ENCODE results near the gene AP3D1.

Gene AP3D1

GRCh38 chr19:2115324-2115723 is 36.0 kb downstream of the AP3D1 start:
- Histone ChIP-seq H4K20me1 (ENCODE audit: insufficient read depth, low read length) (no peaks in the 10 kb centered on the region), H3K36me3 (replicated peaks; ENCODE audit: low read depth, low read length) (peaks cover 74% of the 10 kb centered on the region)

GRCh38 chr19:2114821-2115220 is 36.5 kb downstream of the AP3D1 start:
- Histone ChIP-seq H3K4me3 (ENCODE audit: low read length) (no peak overlapping the region), H3K36me3 (replicated peaks; ENCODE audit: low read depth, low read length) (peaks cover 73% of the 10 kb centered on the region), H3K9ac (ENCODE audit: low read length) (no peak overlapping the region), H3K79me2 (ENCODE audit: low read length) (no peaks in the 10 kb centered on the region), H3K27ac (ENCODE audit: low read length) (no peak overlapping the region), H3K4me2 (ENCODE audit: low read length) (no peak overlapping the region), H2AFZ (ENCODE audit: low read depth, low read length) (no peak overlapping the region), H3K9me3 (ENCODE audit: insufficient read depth, low read length) (no peaks in the 10 kb centered on the region), H3K4me1 (ENCODE audit: low read length) (no peaks in the 10 kb centered on the region), H3K27me3 (ENCODE audit: low read depth, low read length) (no peaks in the 10 kb centered on the region), H4K20me1 (ENCODE audit: insufficient read depth, low read length) (no peaks in the 10 kb centered on the region)
- TF ChIP-seq EZH2phosphoT487 (IDR thresholded peaks at IDR 0.05; ENCODE audit: low read depth) (no peak), CTCF (IDR thresholded peaks at IDR 0.05; ENCODE audit: low read depth, low read length) (no peak)

More at GRCh38 chr19:2115324-2115723, 36.0 kb downstream of the AP3D1 start:
- no peak for TF ChIP-seq CTCF (IDR thresholded peaks at IDR 0.05; ENCODE audit: low read depth, low read length)
- no peak for TF ChIP-seq EZH2phosphoT487 (IDR thresholded peaks at IDR 0.05; ENCODE audit: low read depth)
- no peak overlapping the region for H2AFZ ChIP-seq (ENCODE audit: low read depth, low read length)
- no peak overlapping the region for H3K4me3 ChIP-seq (ENCODE audit: low read length)
- no peaks in the 10 kb centered on the region for H3K4me1 ChIP-seq (ENCODE audit: low read length)
- H3K9ac ChIP-seq (ENCODE audit: low read length), result no peak overlapping the region
- no peak overlapping the region for H3K27ac ChIP-seq (ENCODE audit: low read length)
- H3K79me2 ChIP-seq (ENCODE audit: low read length), result no peaks in the 10 kb centered on the region
- H3K9me3 ChIP-seq (ENCODE audit: insufficient read depth, low read length), result no peaks in the 10 kb centered on the region
- no peak overlapping the region for H3K4me2 ChIP-seq (ENCODE audit: low read length)
- H3K27me3 ChIP-seq (ENCODE audit: low read depth, low read length), result no peaks in the 10 kb centered on the region

GRCh38 chr19:2114218-2114617 is 37.1 kb downstream of the AP3D1 start:
- no peak for TF ChIP-seq CTCF (IDR thresholded peaks at IDR 0.05; ENCODE audit: low read depth, low read length)
- no peak for TF ChIP-seq EZH2phosphoT487 (IDR thresholded peaks at IDR 0.05; ENCODE audit: low read depth)
- Histone ChIP-seq H3K36me3 (replicated peaks; ENCODE audit: low read depth, low read length) (peaks cover 77% of the 10 kb centered on the region), H3K27me3 (ENCODE audit: low read depth, low read length) (no peaks in the 10 kb centered on the region), H3K4me1 (ENCODE audit: low read length) (no peaks in the 10 kb centered on the region), H3K9ac (ENCODE audit: low read length) (no peak overlapping the region), H4K20me1 (ENCODE audit: insufficient read depth, low read length) (no peaks in the 10 kb centered on the region), H3K9me3 (ENCODE audit: insufficient read depth, low read length) (no peaks in the 10 kb centered on the region), H3K27ac (ENCODE audit: low read length) (no peak overlapping the region), H2AFZ (ENCODE audit: low read depth, low read length) (no peak overlapping the region), H3K79me2 (ENCODE audit: low read length) (no peaks in the 10 kb centered on the region), H3K4me3 (ENCODE audit: low read length) (no peak overlapping the region), H3K4me2 (ENCODE audit: low read length) (no peak overlapping the region)

GRCh38 chr19:2113439-2114211 is 37.7 kb downstream of the AP3D1 start:
- TF ChIP-seq EZH2phosphoT487 (IDR thresholded peaks at IDR 0.05; ENCODE audit: low read depth) (no peak), CTCF (IDR thresholded peaks at IDR 0.05; ENCODE audit: low read depth, low read length) (no peak)
- Histone ChIP-seq H3K36me3 (replicated peaks; ENCODE audit: low read depth, low read length) (peaks cover 80% of the 10 kb centered on the region), H3K27ac (ENCODE audit: low read length) (no peak overlapping the region), H3K9ac (ENCODE audit: low read length) (no peak overlapping the region), H2AFZ (ENCODE audit: low read depth, low read length) (no peak overlapping the region), H3K79me2 (ENCODE audit: low read length) (no peaks in the 10 kb centered on the region), H3K4me2 (ENCODE audit: low read length) (no peak overlapping the region), H4K20me1 (ENCODE audit: insufficient read depth, low read length) (no peaks in the 10 kb centered on the region), H3K4me1 (ENCODE audit: low read length) (no peaks in the 10 kb centered on the region), H3K4me3 (ENCODE audit: low read length) (no peak overlapping the region), H3K9me3 (ENCODE audit: insufficient read depth, low read length) (no peaks in the 10 kb centered on the region), H3K27me3 (ENCODE audit: low read depth, low read length) (no peaks in the 10 kb centered on the region)

All from OCI-LY3 (cell line).